ENCODE measurements around the gene ZNF438.

The ZNF438 gene

DNA sequence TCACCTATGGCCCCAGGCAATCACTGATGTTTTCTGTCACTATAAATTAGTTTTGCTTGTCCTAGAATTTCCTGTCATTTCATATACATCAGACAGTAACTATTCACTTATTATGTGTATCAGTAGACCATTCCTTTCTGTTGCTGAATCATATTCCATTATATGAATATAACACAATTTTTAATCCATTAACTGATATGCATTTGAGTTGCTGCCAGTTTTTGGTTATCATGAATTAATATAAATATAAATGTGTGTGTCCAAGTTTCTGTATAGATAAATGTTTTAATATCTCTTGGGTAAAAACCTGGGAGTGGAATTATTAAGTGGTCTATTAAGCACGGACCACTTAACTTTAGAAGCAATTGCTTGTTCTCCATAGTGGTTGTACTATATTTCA lies 143.8 kb downstream of the ZNF438 start:
- TF ChIP-seq SPI1 (IDR thresholded peaks at IDR 0.05; ENCODE audit: borderline replicate concordance, low read depth), result no peak
- TF ChIP-seq POLR2AphosphoS5 (IDR thresholded peaks at IDR 0.05; ENCODE audit: low read depth), result no peak
- TF ChIP-seq, protein P1, sequence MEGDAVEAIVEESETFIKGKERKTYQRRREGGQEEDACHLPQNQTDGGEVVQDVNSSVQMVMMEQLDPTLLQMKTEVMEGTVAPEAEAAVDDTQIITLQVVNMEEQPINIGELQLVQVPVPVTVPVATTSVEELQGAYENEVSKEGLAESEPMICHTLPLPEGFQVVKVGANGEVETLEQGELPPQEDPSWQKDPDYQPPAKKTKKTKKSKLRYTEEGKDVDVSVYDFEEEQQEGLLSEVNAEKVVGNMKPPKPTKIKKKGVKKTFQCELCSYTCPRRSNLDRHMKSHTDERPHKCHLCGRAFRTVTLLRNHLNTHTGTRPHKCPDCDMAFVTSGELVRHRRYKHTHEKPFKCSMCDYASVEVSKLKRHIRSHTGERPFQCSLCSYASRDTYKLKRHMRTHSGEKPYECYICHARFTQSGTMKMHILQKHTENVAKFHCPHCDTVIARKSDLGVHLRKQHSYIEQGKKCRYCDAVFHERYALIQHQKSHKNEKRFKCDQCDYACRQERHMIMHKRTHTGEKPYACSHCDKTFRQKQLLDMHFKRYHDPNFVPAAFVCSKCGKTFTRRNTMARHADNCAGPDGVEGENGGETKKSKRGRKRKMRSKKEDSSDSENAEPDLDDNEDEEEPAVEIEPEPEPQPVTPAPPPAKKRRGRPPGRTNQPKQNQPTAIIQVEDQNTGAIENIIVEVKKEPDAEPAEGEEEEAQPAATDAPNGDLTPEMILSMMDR (IDR thresholded peaks at IDR 0.05; ENCODE audit: insufficient read depth, low read length), result no peak
- no peak for TF ChIP-seq GABPA (IDR thresholded peaks at IDR 0.05; ENCODE audit: low read depth)
- TF ChIP-seq, protein P2, sequence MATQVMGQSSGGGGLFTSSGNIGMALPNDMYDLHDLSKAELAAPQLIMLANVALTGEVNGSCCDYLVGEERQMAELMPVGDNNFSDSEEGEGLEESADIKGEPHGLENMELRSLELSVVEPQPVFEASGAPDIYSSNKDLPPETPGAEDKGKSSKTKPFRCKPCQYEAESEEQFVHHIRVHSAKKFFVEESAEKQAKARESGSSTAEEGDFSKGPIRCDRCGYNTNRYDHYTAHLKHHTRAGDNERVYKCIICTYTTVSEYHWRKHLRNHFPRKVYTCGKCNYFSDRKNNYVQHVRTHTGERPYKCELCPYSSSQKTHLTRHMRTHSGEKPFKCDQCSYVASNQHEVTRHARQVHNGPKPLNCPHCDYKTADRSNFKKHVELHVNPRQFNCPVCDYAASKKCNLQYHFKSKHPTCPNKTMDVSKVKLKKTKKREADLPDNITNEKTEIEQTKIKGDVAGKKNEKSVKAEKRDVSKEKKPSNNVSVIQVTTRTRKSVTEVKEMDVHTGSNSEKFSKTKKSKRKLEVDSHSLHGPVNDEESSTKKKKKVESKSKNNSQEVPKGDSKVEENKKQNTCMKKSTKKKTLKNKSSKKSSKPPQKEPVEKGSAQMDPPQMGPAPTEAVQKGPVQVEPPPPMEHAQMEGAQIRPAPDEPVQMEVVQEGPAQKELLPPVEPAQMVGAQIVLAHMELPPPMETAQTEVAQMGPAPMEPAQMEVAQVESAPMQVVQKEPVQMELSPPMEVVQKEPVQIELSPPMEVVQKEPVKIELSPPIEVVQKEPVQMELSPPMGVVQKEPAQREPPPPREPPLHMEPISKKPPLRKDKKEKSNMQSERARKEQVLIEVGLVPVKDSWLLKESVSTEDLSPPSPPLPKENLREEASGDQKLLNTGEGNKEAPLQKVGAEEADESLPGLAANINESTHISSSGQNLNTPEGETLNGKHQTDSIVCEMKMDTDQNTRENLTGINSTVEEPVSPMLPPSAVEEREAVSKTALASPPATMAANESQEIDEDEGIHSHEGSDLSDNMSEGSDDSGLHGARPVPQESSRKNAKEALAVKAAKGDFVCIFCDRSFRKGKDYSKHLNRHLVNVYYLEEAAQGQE (IDR thresholded peaks at IDR 0.05; ENCODE audit: insufficient replicate concordance, low read depth), result no peak
- H3K4me3 ChIP-seq (replicated peaks; ENCODE audit: insufficient read depth, low read length), result no peak overlapping the region
- no peak for DNase-seq (ENCODE audit: low read depth in 1 of 2, low spot score in 1 of 2)
- H3K27ac ChIP-seq (replicated peaks), result no peak overlapping the region
- no peaks in the 10 kb centered on the region for H3K27me3 ChIP-seq (ENCODE audit: insufficient read depth, poor library complexity, severe bottlenecking)

GRCh38 chr10:30885423-30885822 lies 146.2 kb downstream of the ZNF438 start:
- TF ChIP-seq SPI1 (IDR thresholded peaks at IDR 0.05; ENCODE audit: borderline replicate concordance, low read depth) (no peak), GABPA (IDR thresholded peaks at IDR 0.05; ENCODE audit: low read depth) (no peak), POLR2AphosphoS5 (IDR thresholded peaks at IDR 0.05; ENCODE audit: low read depth) (no peak)
- TF ChIP-seq, protein P1 (IDR thresholded peaks at IDR 0.05; ENCODE audit: insufficient read depth, low read length), result no peak
- TF ChIP-seq, protein P2 (IDR thresholded peaks at IDR 0.05; ENCODE audit: insufficient replicate concordance, low read depth), result no peak
- no peaks in the 10 kb centered on the region for H3K27me3 ChIP-seq (ENCODE audit: insufficient read depth, poor library complexity, severe bottlenecking)
- no peak for DNase-seq (ENCODE audit: low read depth in 1 of 2, low spot score in 1 of 2)
- no peak overlapping the region for H3K4me3 ChIP-seq (replicated peaks; ENCODE audit: insufficient read depth, low read length)
- no peak overlapping the region for H3K27ac ChIP-seq (replicated peaks)

- no peak for DNase-seq (ENCODE audit: low read depth in 1 of 2, low spot score in 1 of 2)
- TF ChIP-seq, protein P1 (IDR thresholded peaks at IDR 0.05; ENCODE audit: insufficient read depth, low read length), result no peak
- TF ChIP-seq SPI1 (IDR thresholded peaks at IDR 0.05; ENCODE audit: borderline replicate concordance, low read depth) (no peak), GABPA (IDR thresholded peaks at IDR 0.05; ENCODE audit: low read depth) (no peak), POLR2AphosphoS5 (IDR thresholded peaks at IDR 0.05; ENCODE audit: low read depth) (no peak)
- TF ChIP-seq, protein P2 (IDR thresholded peaks at IDR 0.05; ENCODE audit: insufficient replicate concordance, low read depth), result no peak
- no peaks in the 10 kb centered on the region for H3K27me3 ChIP-seq (ENCODE audit: insufficient read depth, poor library complexity, severe bottlenecking)
- no peak overlapping the region for H3K4me3 ChIP-seq (replicated peaks; ENCODE audit: insufficient read depth, low read length)
- H3K27ac ChIP-seq (replicated peaks), result no peak overlapping the region
Observed at GRCh38 chr10:30883751-30884150, 147.9 kb downstream of the ZNF438 start.
